Hepatocyte (in vitro differentiated cells): ENCODE results near the gene USP8.

Experiments used
- EZH2 ChIP-seq: fragments of 200-600 bp; sonication (generic); IDR thresholded peaks from 2 replicates; pipeline ENCODE4 v1.6.1; 2016; ENCODE audit warnings: antibody characterized with exemption, mild to moderate bottlenecking, borderline replicate concordance
- EZH2phosphoT487 ChIP-seq: fragments of 200-600 bp; sonication (generic); IDR thresholded peaks from one replicate; pipeline ENCODE4 v1.6.1; 2018; ENCODE audit warnings: antibody characterized with exemption, mild to moderate bottlenecking, low read depth, moderate library complexity; ENCODE audit not compliant: unreplicated experiment, severe bottlenecking
- TF ChIP-seq, protein P1 (sequence below): fragments of 200-600 bp; sonication (generic); IDR thresholded peaks from 2 replicates; pipeline ENCODE4 v1.5.1; 2016; ENCODE audit warnings: antibody characterized with exemption, mild to moderate bottlenecking; ENCODE audit not compliant: poor library complexity

DNA sequence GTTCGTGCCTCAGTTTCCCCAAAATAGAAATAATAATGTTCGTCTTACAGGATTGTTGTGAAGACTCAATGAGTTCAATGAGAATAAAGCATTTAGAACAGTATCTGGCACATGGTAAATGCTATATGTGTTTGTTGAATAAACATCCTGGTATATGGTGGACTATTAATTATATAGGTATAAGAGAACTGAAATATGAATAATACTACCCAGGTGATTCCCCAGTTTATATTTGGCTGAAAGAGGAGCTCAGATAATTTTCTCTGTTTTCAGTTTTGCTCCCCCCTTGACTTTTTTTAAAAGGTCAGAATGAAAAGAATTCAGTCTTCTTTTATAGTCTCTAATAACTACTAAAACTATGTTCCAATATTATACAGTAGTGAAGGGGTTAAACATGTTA, 46.9 kb downstream of the USP8 start:
- no peak for TF ChIP-seq EZH2
- TF ChIP-seq, protein P1, sequence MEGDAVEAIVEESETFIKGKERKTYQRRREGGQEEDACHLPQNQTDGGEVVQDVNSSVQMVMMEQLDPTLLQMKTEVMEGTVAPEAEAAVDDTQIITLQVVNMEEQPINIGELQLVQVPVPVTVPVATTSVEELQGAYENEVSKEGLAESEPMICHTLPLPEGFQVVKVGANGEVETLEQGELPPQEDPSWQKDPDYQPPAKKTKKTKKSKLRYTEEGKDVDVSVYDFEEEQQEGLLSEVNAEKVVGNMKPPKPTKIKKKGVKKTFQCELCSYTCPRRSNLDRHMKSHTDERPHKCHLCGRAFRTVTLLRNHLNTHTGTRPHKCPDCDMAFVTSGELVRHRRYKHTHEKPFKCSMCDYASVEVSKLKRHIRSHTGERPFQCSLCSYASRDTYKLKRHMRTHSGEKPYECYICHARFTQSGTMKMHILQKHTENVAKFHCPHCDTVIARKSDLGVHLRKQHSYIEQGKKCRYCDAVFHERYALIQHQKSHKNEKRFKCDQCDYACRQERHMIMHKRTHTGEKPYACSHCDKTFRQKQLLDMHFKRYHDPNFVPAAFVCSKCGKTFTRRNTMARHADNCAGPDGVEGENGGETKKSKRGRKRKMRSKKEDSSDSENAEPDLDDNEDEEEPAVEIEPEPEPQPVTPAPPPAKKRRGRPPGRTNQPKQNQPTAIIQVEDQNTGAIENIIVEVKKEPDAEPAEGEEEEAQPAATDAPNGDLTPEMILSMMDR = no peak
- TF ChIP-seq EZH2phosphoT487 = no peak
